NCI-H446 (cell line): ENCODE measurements around the gene CHI3L1.

Experiments
- DNase-seq, 2 experiments: peaks; one replicate each; lab custom pipeline; 2025; lab: John Stamatoyannopoulos, UW

CHI3L1 gene

GRCh38 chr1:203181586-203182386 lies 4.7 kb downstream of the CHI3L1 start:
- DNase-seq, result no peak

GRCh38 chr1:203180611-203181330 lies 5.7 kb downstream of the CHI3L1 start:
- DNase-seq, result no peak

GRCh38 chr1:203179667-203180005 lies 6.9 kb downstream of the CHI3L1 start:
- DNase-seq, result no peak

GRCh38 chr1:203178821-203179666 lies 7.5 kb downstream of the CHI3L1 start:
- no peak for DNase-seq

DNA sequence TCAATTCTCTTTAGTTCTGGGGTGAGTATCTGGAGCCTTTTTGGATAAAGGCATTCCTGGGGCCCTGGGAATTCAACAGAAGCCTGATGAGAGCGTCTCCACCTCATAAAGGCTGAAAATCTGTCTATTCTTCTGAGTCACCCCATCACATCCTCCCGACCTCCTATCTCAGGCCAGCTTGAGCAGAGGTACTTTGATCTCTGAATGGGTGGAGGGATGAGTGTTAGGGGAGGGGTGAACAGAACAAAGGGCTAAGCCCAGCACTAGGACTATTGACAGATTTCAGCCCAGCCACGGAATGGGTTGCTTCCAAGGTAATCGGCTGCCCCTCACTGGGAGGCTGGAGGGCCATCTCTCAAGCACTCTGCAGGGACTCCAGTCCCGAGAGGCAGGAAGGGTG lies 8.4 kb downstream of the CHI3L1 start:
- DNase-seq, result no peak

GRCh38 chr1:203177470-203178039 lies 8.9 kb downstream of the CHI3L1 start:
- DNase-seq, result no peak

GRCh38 chr1:203177036-203177405 lies 9.5 kb downstream of the CHI3L1 start:
- no peak for DNase-seq

GRCh38 chr1:203176273-203177035 lies 10.1 kb downstream of the CHI3L1 start:
- DNase-seq, result no peak

DNA sequence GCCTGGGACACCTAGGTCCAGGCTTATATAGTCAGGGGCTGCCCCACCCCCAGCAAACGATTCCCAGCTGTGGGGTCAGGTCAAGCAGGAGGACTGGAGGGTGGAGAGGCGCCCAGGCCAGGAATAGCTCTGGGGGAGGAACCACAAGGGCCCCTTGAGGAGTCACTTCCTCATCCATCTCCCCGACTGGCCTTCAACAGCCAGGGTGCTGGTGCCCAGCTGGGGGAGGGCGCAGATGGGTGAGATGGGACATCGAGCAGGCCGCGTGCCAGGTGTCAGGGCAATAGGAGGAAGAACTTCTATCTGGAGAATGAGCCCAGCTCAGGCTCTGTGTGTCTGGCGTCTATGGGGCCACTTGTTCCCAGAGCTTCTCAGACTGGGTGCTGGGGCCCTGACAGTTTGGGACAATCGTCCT lies 10.7 kb downstream of the CHI3L1 start:
- DNase-seq, result no peak

- DNase-seq, result no peak
Measured at GRCh38 chr1:203175237-203175826, 11.2 kb downstream of the CHI3L1 start, which contains the start of gene MYBPH. MYBPH (minus strand) TSS chr1:203175826; CDS start chr1:203175755, 71 bp downstream.

GRCh38 chr1:203174324-203174985 lies 12.0 kb downstream of the CHI3L1 start:
- no peak for DNase-seq

GRCh38 chr1:203173566-203173965 lies 12.9 kb downstream of the CHI3L1 start:
- DNase-seq, result no peak

GRCh38 chr1:203173011-203173555 lies 13.4 kb downstream of the CHI3L1 start:
- DNase-seq, result no peak

- DNase-seq, result peak; percentile 58 to 82
Measured at GRCh38 chr1:203172184-203173010, 14.1 kb downstream of the CHI3L1 start.

DNA sequence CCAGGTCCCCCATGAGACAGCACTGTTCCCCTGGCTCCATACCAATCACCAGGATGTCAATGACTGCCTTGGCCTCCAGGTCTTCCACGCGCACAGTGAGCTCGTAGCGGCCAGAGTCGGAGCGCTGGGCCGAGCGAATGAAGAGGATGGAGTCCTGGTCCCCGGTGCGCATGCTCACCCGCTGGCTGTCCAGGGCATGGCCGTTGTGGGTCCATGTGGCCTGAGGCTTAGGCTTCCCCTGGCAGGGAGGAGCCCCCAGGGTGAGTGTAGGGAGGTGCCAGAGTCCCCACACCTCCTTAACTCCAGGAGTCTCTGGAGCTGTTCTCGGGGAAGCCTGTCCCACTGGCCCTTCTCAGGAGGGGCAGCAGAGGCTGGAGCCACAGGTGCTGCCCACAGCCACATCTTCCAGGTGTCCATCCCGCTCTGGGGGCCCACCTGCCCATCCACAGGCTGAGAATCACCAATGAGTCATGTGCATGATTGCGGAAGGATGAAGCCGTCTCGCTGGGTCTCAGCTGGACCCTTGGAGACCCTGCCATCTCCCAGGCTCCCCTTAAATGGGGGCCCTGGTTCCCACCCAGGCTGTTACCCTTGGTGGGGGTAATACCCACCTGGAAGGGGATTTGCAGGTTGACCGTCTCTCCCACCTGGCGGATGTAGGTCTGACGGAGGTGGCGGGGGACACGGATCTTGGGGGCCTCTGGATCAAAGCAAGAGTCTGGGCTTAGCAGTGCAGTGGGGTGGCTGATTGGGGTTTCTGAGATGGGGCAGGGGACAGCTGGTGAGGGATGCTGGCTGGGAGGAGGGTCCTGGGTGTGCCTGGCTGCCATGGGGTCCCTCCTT lies 14.9 kb downstream of the CHI3L1 start:
- DNase-seq, result no peak

GRCh38 chr1:203170625-203171330 lies 15.7 kb downstream of the CHI3L1 start:
- no peak for DNase-seq

GRCh38 chr1:203169770-203170520 lies 16.6 kb downstream of the CHI3L1 start:
- DNase-seq, result no peak
